LNCaP clone FGC (cell line): Measurements from ENCODE around the gene PDE9A.
A peak's percentile ranks its signal among the peaks of the same experiment; 100 is the strongest.

Experiments used
- DNase-seq: peaks from one replicate; pipeline ENCODE4 v3.0.0-alpha.2; 2011; ENCODE audit warnings: low read depth
- H3K4me3 ChIP-seq: 2 replicates; pipeline ENCODE4 v1.5.1; 2011; ENCODE audit warnings: mild to moderate bottlenecking, low read depth, low read length, control low read depth
- TF ChIP-seq, protein P1 (sequence below): IDR thresholded peaks from 2 replicates; pipeline ENCODE4 v1.5.1; 2012; ENCODE audit warnings: mild to moderate bottlenecking; ENCODE audit not compliant: control insufficient read depth, insufficient read depth; ENCODE audit errors: extremely low read depth

Gene PDE9A

DNA sequence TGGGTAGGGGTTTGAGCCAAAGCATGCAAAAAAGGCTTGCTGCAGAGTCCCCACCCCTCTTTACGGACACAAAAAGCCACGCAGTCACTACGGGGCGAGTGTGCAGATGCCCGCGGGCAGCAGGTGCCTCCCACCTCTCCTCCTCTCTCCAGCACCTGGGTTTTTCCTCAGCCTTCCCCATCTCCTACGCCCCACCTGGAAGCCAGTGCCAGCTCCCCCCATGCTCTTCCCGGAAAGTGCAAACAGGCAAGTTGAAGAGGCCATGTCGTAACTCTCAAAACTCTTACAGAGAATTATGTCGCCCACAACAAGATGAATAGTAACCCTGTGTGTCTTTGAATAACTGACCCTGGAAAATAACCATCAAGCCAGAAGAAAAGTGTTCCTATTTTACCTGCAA is 82.5 kb downstream of the PDE9A start:
- TF ChIP-seq, protein P1, sequence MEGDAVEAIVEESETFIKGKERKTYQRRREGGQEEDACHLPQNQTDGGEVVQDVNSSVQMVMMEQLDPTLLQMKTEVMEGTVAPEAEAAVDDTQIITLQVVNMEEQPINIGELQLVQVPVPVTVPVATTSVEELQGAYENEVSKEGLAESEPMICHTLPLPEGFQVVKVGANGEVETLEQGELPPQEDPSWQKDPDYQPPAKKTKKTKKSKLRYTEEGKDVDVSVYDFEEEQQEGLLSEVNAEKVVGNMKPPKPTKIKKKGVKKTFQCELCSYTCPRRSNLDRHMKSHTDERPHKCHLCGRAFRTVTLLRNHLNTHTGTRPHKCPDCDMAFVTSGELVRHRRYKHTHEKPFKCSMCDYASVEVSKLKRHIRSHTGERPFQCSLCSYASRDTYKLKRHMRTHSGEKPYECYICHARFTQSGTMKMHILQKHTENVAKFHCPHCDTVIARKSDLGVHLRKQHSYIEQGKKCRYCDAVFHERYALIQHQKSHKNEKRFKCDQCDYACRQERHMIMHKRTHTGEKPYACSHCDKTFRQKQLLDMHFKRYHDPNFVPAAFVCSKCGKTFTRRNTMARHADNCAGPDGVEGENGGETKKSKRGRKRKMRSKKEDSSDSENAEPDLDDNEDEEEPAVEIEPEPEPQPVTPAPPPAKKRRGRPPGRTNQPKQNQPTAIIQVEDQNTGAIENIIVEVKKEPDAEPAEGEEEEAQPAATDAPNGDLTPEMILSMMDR = no peak
- DNase-seq = no peak
- no peak overlapping the region for H3K4me3 ChIP-seq

DNA sequence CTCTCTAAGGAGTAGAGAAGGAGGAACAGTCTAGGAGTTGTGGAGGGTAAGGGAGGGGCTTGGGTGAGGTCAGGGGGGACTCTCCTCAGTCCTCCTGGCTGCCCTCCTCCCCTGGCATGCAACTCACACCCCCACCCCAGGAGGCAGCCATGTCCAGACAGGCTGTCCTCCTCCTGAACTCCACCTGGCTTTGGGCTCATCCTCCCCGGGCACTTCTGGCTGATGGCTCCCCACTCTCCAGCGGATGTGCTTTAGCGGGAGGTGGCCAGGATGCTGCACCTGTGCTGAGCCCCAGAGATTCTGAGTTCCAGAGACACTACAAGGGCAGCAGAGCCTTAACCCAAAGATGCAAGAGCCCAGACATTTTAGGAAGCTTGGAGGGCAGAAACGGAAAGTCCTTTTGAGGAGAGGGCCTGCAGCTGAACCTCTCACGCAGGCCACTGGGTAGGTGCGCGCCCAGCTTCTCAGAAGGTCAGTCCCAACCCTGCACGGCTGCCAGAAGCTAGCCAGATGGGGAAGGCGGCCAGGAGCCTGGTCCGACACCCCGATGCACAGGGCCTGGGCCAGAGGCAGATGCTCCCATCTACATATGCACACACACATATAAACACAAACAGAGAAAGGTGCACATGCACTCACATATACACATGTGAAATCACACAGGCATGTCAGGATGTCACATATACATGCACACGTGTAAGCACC is 83.4 kb downstream of the PDE9A start:
- DNase-seq = no peak
- H3K4me3 ChIP-seq = no peak overlapping the region
- TF ChIP-seq, protein P1 = no peak

DNA sequence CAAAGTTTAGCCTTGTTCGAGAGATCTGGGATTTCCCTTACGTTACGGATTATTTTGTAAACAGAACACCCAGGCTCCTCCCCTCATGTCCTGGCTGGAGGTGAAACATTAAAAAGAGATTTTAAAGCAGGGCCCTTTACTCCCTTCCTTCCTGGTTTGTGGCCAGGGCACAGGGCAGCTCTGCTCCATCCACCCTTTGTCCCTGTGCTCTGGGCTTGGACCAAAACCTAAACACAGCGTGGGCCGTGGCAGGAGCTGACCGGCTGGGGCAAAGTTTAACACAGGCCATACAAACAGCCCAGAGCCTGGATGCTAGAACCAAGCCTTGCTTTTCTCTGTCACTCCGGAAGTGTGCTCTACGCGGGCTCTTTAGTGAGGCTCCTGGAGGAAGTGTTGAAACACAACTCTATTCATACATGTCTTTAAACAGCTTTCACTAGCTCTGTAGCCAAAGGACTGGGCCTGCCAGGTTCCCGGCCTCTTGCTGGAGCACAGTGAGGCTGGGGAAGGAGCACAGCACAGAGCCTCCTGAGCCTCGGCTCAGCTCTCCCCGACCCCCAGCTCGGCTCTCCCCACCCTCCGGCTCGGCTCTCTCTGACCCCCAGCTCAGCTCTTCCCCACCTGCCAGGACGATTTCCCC is 84.7 kb downstream of the PDE9A start:
- H3K4me3 ChIP-seq = no peak overlapping the region
- DNase-seq = peak; percentile 44

DNA sequence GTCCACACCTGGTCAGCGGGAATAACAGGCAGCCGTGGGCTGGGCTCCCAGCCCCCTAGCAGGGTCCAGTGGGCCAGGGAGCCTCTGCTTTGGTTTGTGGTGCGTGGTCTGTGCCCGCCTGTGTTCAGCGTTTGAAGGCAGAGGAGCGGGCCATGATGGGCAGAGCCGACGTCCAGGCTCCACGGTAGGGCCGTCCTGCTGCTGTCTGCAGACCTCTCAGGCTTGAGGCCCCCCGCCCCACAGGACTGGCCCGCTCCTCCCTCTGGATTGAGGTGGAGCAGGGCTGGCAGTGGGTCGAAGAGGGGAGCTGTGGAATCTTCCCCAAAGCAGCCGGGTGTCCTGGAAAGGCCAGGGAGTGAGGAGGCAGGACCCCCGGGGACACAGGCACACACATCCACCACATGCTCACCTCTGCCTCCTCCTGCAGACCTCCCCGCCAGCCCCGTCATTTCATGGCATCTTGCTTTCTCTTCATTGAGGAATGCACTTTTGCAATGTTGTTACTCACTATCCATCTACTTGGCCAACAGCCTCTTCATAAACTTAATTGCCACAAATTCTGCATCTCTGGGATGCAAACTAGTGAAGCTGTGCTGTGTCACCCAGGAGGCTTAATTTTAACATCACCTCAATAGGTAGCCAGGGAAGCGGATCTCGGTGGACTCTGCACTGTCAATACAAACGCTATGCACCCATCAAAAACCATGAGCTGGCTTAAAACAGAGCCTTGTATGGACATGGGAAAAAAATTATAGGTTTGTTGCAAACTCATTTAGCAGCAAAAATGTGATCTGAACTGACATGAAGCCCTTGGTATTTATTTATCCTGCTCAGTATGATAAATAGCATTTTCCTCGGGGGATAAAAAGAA is 85.9 kb downstream of the PDE9A start:
- no peak overlapping the region for H3K4me3 ChIP-seq
- TF ChIP-seq, protein P1 = no peak
- no peak for DNase-seq

More for the DNA sequence above, 84.7 kb downstream of the PDE9A start:
- TF ChIP-seq, protein P1 = no peak

DNA sequence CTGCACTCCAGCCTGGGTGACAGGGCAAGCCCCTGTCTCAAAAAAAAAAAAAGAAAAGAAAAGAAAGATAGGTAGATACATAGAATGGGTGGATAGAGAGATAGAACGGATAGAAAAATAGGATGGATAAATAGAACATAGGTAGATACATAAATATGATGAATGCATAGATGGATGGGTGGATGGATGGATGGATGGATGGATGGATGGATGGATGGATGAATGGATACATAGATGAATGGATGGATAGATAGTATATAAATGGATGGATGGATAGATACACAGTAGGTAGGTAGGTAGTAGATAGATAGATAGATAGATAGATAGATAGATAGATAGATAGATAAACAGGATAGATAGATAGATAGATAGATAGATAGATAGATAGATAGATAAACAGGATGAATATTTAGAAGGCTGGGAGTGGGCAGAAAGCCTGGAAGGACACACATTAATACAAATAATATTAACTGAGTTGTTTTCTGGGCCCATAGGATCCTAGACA is 87.0 kb downstream of the PDE9A start:
- no peak overlapping the region for H3K4me3 ChIP-seq
- DNase-seq = no peak
- TF ChIP-seq, protein P1 = no peak

DNA sequence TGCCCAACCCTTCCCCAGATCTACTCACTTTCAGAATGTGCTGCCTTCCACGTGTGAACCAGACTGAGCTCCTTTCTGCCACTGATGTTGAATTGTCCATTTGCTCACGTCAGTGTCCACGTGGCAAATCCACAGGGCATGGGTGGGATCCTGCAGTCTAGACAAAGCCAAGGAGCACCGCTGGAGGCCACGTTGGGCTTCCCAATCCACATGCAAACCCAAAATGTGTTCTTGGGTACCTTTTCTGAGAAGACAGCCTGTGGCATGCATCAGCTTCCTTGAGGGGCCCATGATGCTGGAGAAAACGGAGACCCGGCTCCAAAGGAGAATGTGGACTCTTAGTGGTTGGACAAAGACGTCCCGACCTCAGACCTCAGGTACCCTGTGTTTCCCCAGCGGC is 87.6 kb downstream of the PDE9A start:
- no peak overlapping the region for H3K4me3 ChIP-seq
- no peak for DNase-seq
- TF ChIP-seq, protein P1 = no peak
